Frontal cortex (tissue), 4 donors: Measurements from ENCODE around the gene EIPR1. TPM values are rescaled to one million over a fixed set of nuclear protein-coding genes. Genes with fewer than 3 reads are reported as not detected.

Experiments used
- DNase-seq, 2 donors: peaks; one replicate each; pipeline ENCODE4 v3.0.0; 2012; ENCODE audit warnings: low spot score in 2 of 2
- FAIRE-seq: peaks from 2 replicates; lab custom pipeline; 2012; peaks lifted over from hg19 to GRCh38; lab: Jason Lieb, UNC
- total RNA-seq: library from RNA; depleted of rRNA; stranded (reverse); fragments of >200 nt; gene quantifications from one replicate; pipeline ENCODE4 v1.2.3, GENCODE V29; 2014
- donor health status: control.
- donor health status: control.
- donor health status: control.

EIPR1 gene
- total RNA-seq, 1 donor from 2014 or later = 40.8 TPM

DNA sequence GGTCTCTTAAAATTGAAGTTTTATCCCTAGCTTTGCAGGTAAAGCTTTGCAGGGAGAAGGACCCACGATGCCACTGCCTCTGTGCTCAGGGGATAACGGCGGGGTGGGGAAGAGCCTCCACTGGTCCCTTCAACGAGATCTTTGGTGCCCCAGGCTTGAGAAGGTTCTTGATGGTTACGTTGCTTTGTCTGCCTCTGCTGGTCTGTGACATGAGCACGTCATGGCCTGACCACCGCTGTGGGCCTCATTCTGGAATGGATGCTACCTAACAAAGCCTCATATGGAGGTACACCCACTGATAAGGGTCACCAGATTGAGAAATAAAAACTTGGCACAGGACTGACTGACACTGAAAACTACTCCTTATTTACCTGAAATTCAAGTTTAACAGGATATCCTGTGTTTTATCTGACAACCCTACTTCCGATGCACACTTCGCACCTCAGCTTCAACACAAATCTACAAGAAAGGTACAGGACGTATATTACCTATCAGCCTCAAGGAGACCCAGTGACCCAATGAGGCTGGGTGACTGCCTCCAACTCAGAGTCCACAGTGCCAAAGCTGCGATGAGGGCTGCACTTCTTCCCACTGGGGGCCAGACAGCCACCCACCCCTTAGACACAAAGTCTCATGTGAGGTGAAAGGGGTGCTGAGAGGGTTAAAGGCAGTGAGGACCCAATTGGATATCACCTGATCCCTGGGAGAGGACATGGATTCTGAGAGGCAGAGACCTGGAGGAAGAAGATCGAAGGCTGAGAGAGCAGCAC lies 64.9 kb downstream of the EIPR1 start:
- DNase-seq (no peak), FAIRE-seq (no peak)

DNA sequence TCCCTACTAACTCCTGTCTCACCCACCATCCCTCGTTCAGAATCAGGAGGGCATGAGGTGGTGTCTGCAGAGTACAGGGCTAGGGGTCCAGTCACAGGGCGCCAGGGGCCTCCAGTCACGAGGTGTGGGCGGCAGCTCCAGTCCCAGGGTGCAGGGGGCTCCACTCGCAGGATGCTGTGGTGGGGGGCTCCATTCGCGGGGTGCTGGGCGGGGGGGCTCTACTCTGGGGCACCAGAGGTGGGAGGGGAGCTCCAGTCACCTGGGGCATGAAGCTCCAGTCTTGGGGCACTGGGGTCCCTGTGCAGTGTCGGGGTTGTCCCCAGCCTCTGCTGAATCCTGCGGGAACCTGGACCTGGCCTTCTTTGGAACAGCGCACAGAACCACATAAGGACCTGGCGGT lies 66.0 kb downstream of the EIPR1 start:
- no peak for FAIRE-seq

DNA sequence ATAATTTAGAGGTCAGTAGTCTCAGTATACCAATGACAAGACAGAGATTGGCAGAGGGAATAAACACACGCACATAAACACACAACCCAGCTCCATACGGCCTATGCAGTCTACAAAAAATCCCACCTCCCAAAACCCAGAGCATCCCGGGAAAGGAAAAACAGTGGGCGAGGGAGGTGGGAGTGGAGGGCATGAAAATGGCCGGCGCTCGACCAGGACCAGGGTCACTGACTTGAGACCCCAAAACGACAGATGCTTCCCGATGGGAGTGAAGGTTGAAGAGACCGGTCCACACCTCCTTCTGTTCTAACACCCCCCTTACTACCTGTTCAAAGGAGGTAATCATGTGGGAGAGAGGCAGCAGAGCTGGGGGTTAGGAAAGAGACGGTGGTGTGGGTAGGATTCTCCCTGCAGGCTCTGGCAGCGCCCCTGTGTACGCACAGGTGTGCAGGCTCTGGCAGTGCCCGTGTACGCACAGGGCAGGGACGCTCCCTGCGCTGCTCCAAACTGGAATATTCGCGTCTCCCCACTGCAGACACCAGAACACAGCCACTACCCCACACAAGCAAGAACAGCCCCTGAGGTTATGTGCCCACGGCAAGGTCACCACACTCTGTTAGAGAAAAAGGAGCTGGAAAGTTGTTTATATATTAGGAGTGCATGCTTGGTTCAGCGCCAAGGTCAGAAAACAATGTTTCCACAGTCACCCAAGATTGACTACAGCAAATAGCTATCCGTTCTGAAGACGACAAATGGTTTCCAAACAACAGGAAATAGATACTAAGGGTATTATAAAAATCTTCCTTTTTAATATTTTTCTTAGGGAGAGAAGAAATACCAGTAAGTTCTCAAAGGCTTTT lies 67.9 kb downstream of the EIPR1 start:
- no peak for DNase-seq
- FAIRE-seq = no peak

More for the DNA sequence above, 66.0 kb downstream of the EIPR1 start:
- no peak for DNase-seq

DNA sequence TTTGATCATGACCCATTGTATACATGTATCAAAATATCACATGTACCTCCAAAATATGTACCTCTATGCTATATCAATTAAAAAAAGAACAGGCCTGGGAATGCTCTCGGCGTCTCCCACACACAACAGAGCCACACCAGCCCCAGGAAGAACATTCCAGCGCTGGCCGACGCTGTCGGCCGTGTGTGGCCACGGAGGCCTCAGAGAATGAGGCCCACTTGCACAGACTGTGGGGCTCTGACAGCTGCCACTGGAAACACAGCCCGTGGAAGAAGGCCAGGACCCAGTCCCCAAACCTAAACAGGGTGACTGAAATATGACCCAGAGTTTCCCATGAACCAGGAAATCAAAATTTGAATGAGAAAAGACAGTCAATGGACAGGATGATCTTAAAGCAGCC lies 69.7 kb downstream of the EIPR1 start:
- DNase-seq (no peak), FAIRE-seq (no peak)

DNA sequence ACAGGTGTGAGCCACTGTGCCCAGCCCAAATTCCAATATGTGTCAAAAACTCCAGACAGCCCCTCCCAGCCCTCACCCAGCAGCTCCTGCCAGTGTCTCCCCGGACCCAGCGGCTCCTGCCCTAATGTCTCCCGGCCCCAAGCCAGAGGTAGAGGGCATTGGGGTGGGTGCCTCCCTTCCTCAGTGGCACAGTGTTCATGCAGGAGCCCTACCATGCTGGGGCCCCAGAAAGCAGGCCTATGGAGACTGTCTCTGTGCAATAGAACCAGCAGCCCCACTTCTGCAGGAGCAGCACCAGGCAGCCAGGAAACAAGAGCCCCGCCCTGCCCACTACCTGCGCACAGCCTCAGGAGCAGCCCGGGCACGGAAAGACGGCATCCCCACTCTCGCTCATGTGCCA lies 70.4 kb downstream of the EIPR1 start:
- no peak for DNase-seq
- no peak for FAIRE-seq

DNA sequence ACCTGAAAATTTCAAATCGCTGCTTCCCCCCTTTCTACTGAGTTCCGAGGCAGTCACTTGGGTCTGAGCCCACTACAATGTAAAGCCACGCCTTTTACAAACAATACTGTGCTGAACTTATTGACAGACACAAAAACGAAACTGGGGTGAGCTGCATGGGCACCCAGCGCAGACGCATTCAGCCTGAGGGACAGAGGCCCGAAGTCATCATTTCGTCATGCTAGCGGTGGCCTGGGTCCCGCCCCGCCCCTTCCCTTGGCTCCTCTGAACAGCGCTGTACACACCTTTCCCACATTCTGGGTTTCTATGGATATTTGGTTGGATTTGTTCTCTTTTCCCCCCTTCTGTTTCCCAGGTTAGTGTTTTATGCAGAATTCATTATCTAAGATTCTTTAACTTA lies 71.7 kb downstream of the EIPR1 start:
- DNase-seq (no peak), FAIRE-seq (no peak)

DNA sequence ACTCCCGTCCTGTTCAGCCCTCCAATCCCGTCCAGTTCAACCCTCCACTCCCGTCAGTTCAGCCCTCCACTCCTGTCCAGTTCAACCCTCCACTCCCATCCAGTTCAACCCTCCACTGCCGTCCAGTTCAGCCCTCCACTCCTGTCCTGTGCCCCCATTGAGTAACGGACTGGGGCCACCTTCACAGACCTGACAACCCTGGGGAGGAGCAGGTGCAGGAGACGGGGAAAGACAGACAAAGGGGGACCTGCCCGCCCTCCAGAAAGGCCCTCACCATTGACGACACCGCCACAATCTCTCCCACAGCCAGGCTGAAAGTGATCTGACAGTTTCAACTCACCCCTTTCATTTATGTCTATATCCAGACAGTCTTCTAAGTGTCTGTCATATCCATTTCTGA lies 72.2 kb downstream of the EIPR1 start:
- DNase-seq (no peak), FAIRE-seq (no peak)

DNA sequence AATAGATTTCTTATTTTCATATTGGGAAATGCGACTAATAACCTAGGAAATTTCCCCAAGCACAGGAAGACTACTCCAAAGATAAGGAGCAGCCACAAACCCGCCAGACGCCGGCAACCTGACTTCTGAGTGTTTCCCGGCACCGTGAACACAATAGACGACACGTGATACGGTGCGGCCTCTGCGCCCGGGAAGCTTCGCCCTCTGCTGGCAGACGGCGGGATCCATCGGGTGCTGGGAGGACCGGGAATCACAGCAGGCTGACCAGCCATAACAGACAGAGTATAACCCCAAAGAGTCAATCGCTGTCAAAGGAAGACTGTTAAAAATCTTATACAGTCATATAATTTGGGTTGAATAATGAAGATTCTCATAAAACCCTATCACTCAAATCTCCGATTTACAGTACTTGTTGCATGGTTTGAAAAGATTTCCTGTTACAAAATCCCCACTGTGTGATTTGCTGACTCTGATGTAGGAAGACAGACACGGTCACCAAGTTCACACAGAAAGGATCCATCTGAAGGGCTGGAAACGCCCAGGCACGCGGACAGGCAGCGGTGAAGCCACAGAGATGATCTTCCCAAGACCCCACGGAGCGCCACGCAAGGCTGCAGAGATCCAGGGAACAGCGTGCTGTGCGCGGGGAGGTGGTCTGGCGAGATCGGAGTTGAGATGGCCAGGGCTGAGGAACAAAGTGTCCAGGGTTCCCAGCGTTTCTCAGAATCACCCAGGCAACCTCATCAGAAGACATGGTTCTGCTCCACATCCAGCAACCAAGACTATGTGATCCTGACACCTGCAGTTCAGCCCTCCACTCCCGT lies 73.8 kb downstream of the EIPR1 start:
- FAIRE-seq (peak; percentile 53), DNase-seq (peak; percentile 81 to 86)

DNA sequence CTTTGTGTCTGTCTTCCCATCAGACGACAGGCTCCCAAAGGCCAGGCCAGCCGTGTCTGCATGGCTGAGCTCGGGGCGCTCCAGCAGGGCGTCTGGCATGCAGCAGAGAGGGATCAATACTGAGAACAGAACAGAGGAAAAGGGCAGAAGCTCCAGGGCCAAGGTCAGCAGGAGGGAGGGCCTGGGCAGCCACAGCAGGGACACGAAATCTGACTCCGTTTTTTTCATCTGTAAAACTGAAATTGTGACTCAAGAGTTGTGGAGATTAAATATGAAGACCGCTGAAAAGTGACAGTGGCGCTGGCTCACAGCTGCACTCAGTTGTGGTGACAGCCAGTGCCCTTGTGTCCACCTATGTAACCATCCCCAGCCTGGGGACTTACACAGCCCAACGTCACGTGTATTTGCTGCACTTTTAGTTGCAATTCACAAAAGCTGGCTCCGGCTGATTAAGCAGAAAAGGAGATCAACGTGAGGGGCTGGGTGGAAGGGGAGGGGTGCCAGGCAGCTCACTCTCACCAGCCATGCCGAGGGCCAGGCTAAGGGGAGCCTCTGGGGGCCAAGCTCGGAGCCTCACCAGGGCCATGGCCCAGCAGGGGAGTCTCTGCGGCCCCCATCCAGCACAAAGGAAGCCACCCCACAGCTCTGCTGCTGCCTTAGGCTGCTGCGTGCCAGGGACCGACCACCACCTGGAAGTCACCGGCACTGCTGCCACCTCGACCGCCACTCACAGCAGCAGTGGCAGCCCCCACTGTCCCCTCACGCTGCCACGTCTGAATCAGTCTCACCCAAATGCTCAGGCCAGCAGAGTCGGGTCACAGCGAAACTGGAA lies 74.7 kb downstream of the EIPR1 start:
- FAIRE-seq (no peak), DNase-seq (no peak)

DNA sequence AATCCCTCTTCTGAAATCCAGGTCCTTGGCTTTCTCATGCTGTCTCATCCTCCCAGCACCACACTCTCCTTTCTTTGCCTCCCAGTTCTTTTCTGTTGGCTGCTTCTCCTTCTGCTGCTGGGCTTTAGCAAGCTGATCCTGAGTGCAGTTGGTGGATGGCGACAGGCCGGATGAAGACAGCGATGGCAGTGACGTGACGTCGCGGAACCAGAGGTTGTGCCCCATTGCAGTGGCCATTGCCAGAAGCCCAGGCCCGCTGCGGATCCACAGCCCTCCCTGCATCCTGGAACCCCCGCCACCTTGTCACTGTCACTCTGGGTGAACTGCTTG lies 75.2 kb downstream of the EIPR1 start:
- DNase-seq (no peak), FAIRE-seq (no peak)

DNA sequence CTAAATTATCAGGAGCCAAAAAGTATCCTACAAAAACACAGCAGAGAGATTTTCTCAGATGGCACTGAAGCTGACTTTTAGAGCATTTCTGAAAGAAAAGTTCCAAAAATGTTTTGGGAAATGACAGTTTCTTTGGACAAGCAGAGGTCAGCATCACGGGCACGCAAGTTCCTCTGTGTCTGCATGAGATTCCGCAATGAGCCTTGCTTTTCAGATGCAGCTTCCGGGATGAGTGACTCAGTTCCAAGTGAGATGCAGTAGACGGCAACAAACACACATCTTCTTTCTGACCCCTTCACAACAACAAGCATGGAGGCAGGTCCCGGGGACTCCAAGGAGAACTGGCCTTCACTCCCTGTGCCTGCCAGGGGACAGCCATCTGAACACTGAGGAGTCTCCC lies 76.6 kb downstream of the EIPR1 start:
- no peak for DNase-seq
- no peak for FAIRE-seq

DNA sequence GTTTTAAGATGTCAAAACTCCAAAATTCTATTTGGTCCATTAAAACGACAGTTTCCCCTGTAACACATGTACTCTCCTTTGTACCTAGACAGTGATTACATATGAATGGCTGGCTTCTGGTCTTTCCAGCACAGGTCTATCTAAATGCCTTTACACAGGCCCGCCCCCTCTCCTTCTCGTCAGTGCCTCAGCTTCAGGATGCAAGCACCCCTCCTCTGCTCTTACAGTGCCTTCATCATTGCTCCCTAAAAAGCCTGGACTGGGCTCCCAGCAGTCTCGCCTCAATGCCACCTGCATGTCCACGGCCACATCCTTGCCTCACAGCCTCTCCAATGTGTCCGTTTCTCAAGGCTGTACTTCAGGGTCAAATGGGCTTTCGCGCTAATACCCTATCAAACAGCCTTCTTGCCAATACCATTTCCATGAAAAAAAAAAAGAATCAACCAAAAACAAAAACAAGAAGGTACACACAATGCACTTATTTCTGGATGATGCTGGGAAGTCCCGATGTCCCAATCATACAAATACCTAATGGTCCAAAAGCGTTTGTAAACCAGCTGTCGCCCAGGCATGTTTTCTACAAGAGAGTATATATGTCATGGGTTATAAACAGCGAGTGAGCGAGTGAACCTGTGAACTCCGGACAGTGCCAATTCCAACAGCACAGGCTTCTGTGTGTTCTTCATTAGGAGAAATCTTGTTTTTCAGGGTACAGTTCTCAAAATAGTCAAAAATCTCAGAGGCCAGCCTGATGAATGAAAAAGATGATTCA lies 77.2 kb downstream of the EIPR1 start:
- FAIRE-seq (no peak), DNase-seq (no peak)

DNA sequence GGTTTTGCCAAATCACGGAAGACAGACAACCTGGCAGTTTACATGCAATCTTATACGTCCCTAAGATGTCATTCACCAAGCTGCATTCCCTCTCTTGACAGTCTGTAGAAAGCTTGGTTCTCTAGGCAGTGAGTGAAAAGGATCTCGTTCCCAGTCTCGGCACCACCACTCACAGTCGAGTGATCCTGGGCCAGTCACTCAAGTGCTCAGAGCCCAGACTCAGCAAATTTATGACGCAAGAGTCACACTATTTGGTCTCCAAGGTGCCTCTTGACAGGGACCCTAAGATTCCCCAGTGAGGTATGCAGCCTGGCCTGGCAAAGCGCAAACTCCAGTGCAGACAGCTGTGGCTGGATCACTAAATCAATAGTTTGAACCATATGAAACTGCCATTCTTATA lies 77.9 kb downstream of the EIPR1 start:
- DNase-seq = no peak
- FAIRE-seq = no peak

DNA sequence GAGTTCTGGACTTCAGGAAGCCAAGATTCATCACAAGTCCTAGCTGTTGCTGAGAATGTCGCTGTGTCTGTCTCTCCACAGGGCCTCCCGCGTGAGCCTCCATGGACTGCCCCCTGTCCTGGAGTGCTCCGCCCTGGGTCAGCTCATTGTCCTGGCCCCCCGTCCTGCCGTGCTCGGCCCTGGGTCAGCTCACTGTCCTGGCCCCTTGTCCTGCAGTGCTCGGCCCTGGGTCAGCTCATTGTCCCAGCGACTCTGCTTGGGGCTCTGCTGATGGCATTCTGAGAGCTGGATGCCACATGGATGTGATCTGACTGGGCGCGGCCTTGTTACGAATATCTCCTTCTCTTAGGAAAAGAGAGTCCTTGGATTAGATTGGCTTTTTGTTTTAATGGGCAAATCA lies 78.5 kb downstream of the EIPR1 start:
- FAIRE-seq = no peak
- no peak for DNase-seq

DNA sequence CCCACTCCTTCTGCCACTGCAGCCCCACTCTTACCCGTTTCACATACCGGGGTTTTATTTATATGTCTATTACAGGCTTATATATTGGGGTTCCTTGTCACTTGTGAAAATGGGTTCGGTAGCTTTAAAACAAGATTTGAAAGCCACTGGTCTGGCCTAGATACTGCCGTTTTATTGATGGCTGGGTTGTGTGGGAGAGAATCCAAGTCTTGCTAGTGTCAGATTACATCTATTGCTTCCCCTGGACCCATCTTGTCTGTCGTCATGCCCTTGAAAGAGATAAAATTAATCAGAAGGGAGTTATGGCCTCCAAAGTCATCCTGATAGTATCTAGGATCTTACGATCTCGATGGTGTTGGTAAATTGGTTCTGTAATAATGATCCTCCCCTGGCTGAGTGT lies 79.4 kb downstream of the EIPR1 start:
- FAIRE-seq = no peak

DNA sequence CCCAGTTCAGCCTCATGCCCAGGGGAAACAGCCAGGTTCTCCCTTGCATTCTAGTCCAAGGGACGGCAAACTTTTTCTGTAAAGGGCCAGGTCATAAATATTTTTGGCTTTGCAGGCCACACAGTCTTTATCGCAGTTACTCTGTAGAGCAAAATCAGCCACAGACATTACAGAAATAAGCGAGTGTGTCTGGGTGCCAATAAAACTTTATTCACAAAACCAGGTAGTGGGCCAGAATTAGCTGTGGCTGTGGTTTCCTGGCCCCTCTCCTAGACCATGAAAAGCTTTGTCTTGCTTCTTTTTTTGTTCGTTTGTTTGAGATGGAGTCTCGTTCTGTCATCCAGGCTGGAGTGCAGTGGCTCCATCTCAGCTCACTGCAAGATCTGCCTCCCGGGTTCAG lies 80.1 kb downstream of the EIPR1 start:
- FAIRE-seq (no peak), DNase-seq (no peak)

More for the DNA sequence above, 79.4 kb downstream of the EIPR1 start:
- DNase-seq = no peak

DNA sequence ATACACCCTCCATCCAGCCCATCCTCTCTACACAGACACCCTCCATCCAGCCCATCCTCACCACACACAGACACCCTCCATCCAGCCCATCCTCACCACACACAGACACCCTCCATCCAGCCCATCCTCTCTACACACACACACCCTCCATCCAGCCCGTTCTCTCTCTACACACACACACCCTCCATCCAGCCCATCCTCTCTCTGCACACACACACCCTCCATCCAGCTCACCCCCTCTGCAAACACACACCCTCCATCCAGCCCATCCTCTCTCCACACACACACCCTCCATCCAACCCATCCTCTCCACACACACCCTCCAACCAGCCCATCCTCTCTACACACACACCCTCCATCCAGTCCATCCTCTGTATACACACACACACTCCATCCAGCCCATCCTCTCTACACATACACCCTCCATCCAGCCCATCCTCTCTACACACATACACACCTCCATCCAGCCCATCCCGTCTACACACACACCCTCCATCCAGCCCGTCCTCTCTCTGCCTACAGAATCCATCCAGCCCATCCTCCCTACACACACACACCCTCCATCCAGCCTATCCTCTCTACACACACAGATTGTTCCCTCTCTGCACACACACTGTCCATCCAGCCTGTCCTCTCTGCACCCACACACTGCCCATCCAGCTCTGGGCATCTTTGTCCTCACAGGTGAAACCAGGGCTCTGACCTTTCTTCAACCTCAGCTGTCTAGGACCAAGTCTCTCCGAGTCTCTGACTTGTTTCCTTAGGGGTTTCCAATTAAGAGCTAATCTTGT lies 81.2 kb downstream of the EIPR1 start:
- DNase-seq (no peak), FAIRE-seq (no peak)

DNA sequence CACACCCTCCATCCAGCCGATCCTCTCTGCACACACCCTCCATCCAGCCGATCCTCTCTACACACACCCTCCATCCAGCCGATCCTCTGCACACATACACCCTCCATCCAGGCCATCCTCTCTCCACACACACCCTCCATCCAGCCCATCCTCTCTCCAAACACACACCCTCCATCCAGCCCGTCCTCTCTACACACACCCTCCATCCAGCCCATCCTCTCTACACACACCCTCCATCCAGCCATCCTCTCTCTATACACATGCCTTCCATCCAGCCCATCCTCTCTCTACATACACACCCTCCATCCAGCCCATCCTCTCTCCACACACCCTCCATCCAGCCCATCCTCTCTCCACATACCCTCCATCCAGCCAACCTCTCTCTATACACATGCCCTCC lies 83.1 kb downstream of the EIPR1 start:
- FAIRE-seq (no peak), DNase-seq (no peak)
